Testis (tissue), 3 donors: ENCODE measurements around the gene LBH. TPM values are rescaled to one million over a fixed set of nuclear protein-coding genes. Genes with fewer than 3 reads are reported as not detected.

Source experiments
- DNase-seq: peaks from one replicate; pipeline ENCODE4 v3.0.0-alpha.2; 2019
- H3K27ac ChIP-seq, 2 donors: fragments of 200-600 bp; sonication (generic); one replicate each; pipeline ENCODE4 v1.5.1; 2019
- H3K27me3 ChIP-seq: fragments of 200-600 bp; sonication (generic); one replicate; pipeline ENCODE4 v1.5.1; 2019
- H3K36me3 ChIP-seq: fragments of 200-600 bp; sonication (generic); one replicate; pipeline ENCODE4 v1.5.1; 2017; ENCODE audit warnings: low read depth; ENCODE audit errors: missing control alignments
- H3K4me1 ChIP-seq: fragments of 200-600 bp; sonication (generic); one replicate; pipeline ENCODE4 v1.5.1; 2019
- H3K4me3 ChIP-seq, 2 donors: fragments of 200-600 bp; sonication (generic); one replicate each; pipeline ENCODE4 v1.5.1; 2017 to 2019
- H3K9me3 ChIP-seq: fragments of 200-600 bp; sonication (generic); one replicate; pipeline ENCODE4 v1.5.1; 2017
- CTCF ChIP-seq, 3 experiments: fragments of 450-650 bp in 2 of 3; fragments of 200-600 bp in 1 of 3; sonication (generic) in 1 of 3; IDR thresholded peaks; one replicate each; pipeline ENCODE4 v1.5.1; 2016 to 2019; ENCODE audit warnings: antibody characterized with exemption in 3 of 3, mild to moderate bottlenecking in 2 of 3, moderate library complexity in 1 of 3
- POLR2A ChIP-seq: fragments of 450-650 bp; IDR thresholded peaks from one replicate; pipeline ENCODE4 v1.6.1; 2017; ENCODE audit warnings: antibody characterized with exemption, mild to moderate bottlenecking, moderate library complexity
- WGBS, 2 donors: methylation state at CpG; one replicate each; pipeline ENCODE4 v1.1.5; 2018; 5-methylcytosine and 5-hydroxymethylcytosine counted together
- intact Hi-C: fragments of 100-400 bp; cut with DNase I; formaldehyde crosslinking; loops from one replicate; pipeline ENCODE4 v1.15.1; 2023; ENCODE audit warnings: low total_unique reads
- polyA plus RNA-seq: library from polyadenylated mRNA; stranded (reverse); fragments of 350-450 nt; fragmentation: Illumina TruSeq; extraction: RNeasy Lipid Tissue Mini Kit (QIAGEN cat#74804); gene quantifications from one replicate; pipeline ENCODE4 v1.2.3, GENCODE V29; 2014; ENCODE audit warnings: low read depth, low replicate concordance; ENCODE audit not compliant: insufficient read depth
- total RNA-seq, 2 donors: library from RNA; depleted of rRNA; stranded (reverse); fragments of >200 nt; gene quantifications; one replicate each; pipeline ENCODE4 v1.2.3, GENCODE V29; 2016

Gene LBH
- total and polyA plus RNA-seq, 3 donors from 2014 or later, result 23.9 to 32.1 (median 25.7) TPM

DNA sequence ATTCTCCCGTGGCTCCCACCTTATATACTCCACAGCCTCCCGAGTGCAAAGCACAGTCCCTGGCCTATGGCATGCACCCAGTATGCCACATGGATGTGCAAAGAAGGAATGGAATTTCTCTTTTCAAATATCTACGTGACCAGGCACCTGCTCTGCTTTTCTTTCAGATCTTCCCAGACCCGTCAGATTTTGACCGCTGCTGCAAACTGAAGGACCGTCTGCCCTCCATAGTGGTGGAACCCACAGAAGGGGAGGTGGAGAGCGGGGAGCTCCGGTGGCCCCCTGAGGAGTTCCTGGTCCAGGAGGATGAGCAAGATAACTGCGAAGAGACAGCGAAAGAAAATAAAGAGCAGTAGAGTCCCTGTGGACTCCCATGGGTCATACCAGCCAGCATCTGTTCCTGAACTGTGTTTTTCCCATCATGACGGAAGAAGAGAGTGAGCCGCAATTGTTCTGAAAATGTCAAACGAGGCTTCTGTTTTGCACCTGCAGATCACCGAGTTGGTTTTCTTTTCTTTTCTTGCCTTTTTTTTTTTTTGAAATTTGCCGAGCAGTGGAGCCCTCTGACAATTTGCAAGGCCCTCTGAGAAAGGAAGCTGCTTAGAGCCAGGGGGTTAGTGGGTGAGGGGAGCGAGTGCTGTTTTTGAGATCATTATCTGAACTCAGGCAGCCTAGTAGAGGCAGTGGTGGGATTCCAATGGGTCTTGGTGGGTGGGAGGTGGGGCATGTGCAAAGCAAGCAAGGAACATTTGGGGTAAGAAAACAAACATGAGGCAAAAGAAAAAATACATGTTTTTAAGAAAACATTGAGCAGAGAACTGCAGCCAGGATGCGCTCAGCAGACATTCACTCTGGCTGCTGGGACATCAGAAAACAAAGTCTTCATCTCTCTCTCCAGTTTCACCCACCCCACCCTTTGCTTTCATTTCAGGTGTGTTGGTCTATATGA lies 26.2 kb downstream of the LBH start:
- no peak overlapping the region for H3K27ac ChIP-seq
- intact Hi-C loops, result no loop called here

DNA sequence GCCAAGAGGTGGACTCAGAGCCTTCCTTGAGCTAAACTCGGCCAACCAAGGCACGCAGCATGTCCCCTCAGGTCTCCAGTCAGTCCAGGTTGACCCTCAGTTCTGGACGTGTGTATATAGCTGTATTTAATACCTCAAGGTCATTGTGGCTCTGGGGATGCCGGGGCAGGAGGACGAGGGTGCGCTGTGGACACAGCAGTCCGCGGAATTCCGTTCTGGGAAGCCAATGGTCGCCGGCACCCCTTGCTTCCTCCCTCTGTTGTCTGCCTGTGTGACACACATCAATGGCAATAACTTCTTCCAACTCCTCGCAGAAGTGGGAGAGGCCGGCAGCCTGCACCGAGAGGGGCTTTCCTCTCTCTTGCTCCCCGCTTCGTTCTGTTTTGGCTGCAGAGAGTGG lies 27.7 kb downstream of the LBH start:
- TF ChIP-seq CTCF (IDR thresholded peaks at IDR 0.05), result no peak
- TF ChIP-seq POLR2A, result no peak
- Histone ChIP-seq H3K27ac (no peak overlapping the region), H3K9me3 (no peaks in the 10 kb centered on the region), H3K36me3 (no peaks in the 10 kb centered on the region), H3K4me1 (no peaks in the 10 kb centered on the region), H3K27me3 (no peaks in the 10 kb centered on the region), H3K4me3 (no peak overlapping the region)
- WGBS, 2 donors, result 93 to 95% methylated on average over 15 to 16 of the region's 16 CpGs
- intact Hi-C loops, result no loop called here
- no peak for DNase-seq

More for the DNA sequence above, 26.2 kb downstream of the LBH start:
- no peaks in the 10 kb centered on the region for H3K9me3 ChIP-seq
- TF ChIP-seq POLR2A (no peak), CTCF (IDR thresholded peaks at IDR 0.05) (no peak)
- no peaks in the 10 kb centered on the region for H3K27me3 ChIP-seq
- no peak overlapping the region for H3K4me3 ChIP-seq
- peaks cover 6% of the 10 kb centered on the region for H3K4me1 ChIP-seq
- 84 to 88% methylated on average over 17 of the region's 17 CpGs for WGBS, 2 donors
- DNase-seq, result no peak
- H3K36me3 ChIP-seq, result no peaks in the 10 kb centered on the region

- 82 to 89% methylated on average over 3 of the region's 3 CpGs for WGBS, 2 donors
- H3K4me1 ChIP-seq, result no peaks in the 10 kb centered on the region
- intact Hi-C loops, result no loop called here
- TF ChIP-seq POLR2A (no peak), CTCF (IDR thresholded peaks at IDR 0.05) (no peak)
- H3K27ac ChIP-seq, result no peak overlapping the region
- no peak for DNase-seq
- no peak overlapping the region for H3K4me3 ChIP-seq
- no peaks in the 10 kb centered on the region for H3K9me3 ChIP-seq
- H3K27me3 ChIP-seq, result no peaks in the 10 kb centered on the region
- H3K36me3 ChIP-seq, result no peaks in the 10 kb centered on the region
Measured at GRCh38 chr2:30259827-30260679, 28.7 kb downstream of the LBH start.

- no peaks in the 10 kb centered on the region for H3K36me3 ChIP-seq
- DNase-seq, result no peak
- intact Hi-C loops, result no loop called here
- TF ChIP-seq CTCF (IDR thresholded peaks at IDR 0.05), result no peak
- no peak for TF ChIP-seq POLR2A
- no peak overlapping the region for H3K27ac ChIP-seq
- no peaks in the 10 kb centered on the region for H3K4me1 ChIP-seq
- no peaks in the 10 kb centered on the region for H3K9me3 ChIP-seq
- no peak overlapping the region for H3K4me3 ChIP-seq
- WGBS, 2 donors, result 58 to 68% methylated on average over 2 of the region's 2 CpGs
- H3K27me3 ChIP-seq, result no peaks in the 10 kb centered on the region
Measured at GRCh38 chr2:30260941-30261340, 29.6 kb downstream of the LBH start.
